IMR-90 (cell line): ENCODE measurements around the gene ITFG1.

Source experiments
- CEBPB ChIP-seq: IDR thresholded peaks from 2 replicates; pipeline ENCODE4 v1.6.1; 2012; ENCODE audit warnings: low read depth, low read length, improper control_type of control experiment
- RAD21 ChIP-seq: IDR thresholded peaks from 2 replicates; pipeline ENCODE4 v1.6.1; 2012; ENCODE audit warnings: low read length, improper control_type of control experiment
- TF ChIP-seq, protein P1 (sequence below): conservative IDR thresholded peaks from 2 replicates; pipeline ENCODE4 v1.5.1; 2012; ENCODE audit warnings: mild to moderate bottlenecking, low read depth, low read length, improper control_type of control experiment

DNA sequence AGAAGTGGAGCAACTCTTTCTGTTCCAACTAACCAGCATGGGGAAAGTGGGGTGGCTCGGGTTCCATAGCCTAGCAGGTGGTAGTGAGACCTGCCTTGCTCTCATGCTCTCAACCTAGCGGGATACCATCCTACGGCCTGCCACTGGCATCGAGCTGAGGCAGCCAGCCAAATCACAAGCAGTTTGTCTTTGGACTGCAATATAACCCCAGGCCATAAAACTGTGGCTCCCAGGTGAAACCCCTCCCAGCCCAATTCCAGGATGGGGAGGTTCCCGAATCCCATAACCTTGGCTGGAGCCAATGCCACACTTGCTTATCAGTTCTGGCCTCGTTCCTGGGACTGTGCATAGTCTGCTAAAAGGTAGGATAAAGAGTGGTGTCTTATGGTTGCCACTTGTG lies 161.3 kb downstream of the ITFG1 start:
- TF ChIP-seq, protein P1, sequence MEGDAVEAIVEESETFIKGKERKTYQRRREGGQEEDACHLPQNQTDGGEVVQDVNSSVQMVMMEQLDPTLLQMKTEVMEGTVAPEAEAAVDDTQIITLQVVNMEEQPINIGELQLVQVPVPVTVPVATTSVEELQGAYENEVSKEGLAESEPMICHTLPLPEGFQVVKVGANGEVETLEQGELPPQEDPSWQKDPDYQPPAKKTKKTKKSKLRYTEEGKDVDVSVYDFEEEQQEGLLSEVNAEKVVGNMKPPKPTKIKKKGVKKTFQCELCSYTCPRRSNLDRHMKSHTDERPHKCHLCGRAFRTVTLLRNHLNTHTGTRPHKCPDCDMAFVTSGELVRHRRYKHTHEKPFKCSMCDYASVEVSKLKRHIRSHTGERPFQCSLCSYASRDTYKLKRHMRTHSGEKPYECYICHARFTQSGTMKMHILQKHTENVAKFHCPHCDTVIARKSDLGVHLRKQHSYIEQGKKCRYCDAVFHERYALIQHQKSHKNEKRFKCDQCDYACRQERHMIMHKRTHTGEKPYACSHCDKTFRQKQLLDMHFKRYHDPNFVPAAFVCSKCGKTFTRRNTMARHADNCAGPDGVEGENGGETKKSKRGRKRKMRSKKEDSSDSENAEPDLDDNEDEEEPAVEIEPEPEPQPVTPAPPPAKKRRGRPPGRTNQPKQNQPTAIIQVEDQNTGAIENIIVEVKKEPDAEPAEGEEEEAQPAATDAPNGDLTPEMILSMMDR: no peak
- TF ChIP-seq CEBPB (no peak), RAD21 (no peak)
